Mammary epithelial cell (primary cell): Measurements from ENCODE around the gene COL4A6.

Experiments
- EZH2 ChIP-seq: IDR thresholded peaks from 2 replicates; pipeline ENCODE4 v1.6.1; 2012; ENCODE audit warnings: low read length, inconsistent platforms, borderline replicate concordance
- TF ChIP-seq, protein P1 (sequence below), 2 donors: IDR thresholded peaks in 1 of 2; conservative IDR thresholded peaks in 1 of 2; 2 replicates each; pipeline ENCODE4 v1.5.1; 2011 to 2012; ENCODE audit warnings: inconsistent platforms in 2 of 2, low read length in 2 of 2, mild to moderate bottlenecking in 2 of 2, control low read depth in 1 of 2, low read depth in 1 of 2; ENCODE audit not compliant: insufficient read depth in 1 of 2; ENCODE audit errors: extremely low read depth in 1 of 2

DNA sequence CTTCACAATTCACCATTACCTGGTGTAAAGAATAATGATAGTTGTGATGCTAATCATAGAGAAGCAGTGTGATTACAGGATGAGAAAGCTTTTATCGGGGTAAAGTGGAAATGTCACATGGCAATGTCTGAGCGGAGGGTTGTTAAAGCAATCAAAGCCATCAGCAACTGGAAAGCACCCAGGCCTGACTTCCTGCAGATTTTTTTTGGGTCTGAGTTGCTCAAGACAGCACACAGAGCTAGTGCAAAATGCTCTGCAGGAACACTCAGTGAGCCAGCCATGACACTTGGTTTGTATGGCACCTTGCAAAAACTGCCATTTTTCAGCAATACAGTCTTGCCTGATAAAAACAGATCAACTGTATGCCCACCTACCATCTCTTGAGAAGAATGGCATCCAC is 152.9 kb downstream of the COL4A6 start:
- TF ChIP-seq, protein P1, sequence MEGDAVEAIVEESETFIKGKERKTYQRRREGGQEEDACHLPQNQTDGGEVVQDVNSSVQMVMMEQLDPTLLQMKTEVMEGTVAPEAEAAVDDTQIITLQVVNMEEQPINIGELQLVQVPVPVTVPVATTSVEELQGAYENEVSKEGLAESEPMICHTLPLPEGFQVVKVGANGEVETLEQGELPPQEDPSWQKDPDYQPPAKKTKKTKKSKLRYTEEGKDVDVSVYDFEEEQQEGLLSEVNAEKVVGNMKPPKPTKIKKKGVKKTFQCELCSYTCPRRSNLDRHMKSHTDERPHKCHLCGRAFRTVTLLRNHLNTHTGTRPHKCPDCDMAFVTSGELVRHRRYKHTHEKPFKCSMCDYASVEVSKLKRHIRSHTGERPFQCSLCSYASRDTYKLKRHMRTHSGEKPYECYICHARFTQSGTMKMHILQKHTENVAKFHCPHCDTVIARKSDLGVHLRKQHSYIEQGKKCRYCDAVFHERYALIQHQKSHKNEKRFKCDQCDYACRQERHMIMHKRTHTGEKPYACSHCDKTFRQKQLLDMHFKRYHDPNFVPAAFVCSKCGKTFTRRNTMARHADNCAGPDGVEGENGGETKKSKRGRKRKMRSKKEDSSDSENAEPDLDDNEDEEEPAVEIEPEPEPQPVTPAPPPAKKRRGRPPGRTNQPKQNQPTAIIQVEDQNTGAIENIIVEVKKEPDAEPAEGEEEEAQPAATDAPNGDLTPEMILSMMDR (conservative IDR thresholded peaks at IDR 0.05 in 1 of 2, IDR thresholded peaks at IDR 0.05 in 1 of 2; ENCODE audit: extremely low read depth in 1 of 2, insufficient read depth in 1 of 2, low read depth in 1 of 2, low read length in 2 of 2) = no peak
- TF ChIP-seq EZH2 = no peak
